Caco-2 (cell line): ENCODE data around the gene ZDHHC6. TPM values are rescaled to one million over a fixed set of nuclear protein-coding genes. Genes with fewer than 3 reads are reported as not detected.

Source experiments
- BruUV-seq: library from RNA; stranded (reverse); fragments of 400-500 nt; replicated peaks from 2 replicates; lab custom pipeline; 2021; lab: Mats Ljungman, UMichigan
- CTCF ChIA-PET: fragments of 300-600 bp; sonication (Branson Sonifier 250); formaldehyde crosslinking; loops from one replicate; lab custom pipeline; 2022; ENCODE audit warnings: antibody characterized with exemption; lab: Charles Lee
- POLR2A ChIA-PET: fragments of 300-600 bp; sonication (Branson Sonifier 250); formaldehyde crosslinking; loops from one replicate; lab custom pipeline; 2022; ENCODE audit warnings: antibody characterized with exemption; lab: Charles Lee
- DNase-seq, 2 experiments: peaks; one replicate each; pipeline versions ENCODE4 v3.0.0 to v3.0.0-alpha.2; 2020 to 2022
- H3K27me3 ChIP-seq: replicated peaks from 2 replicates; pipeline ENCODE4 v1.6.0; 2011; ENCODE audit warnings: low read length; ENCODE audit not compliant: control insufficient read depth, insufficient read depth
- H3K36me3 ChIP-seq: 2 replicates; pipeline ENCODE4 v1.5.1; 2011; ENCODE audit warnings: low read length; ENCODE audit not compliant: control insufficient read depth, insufficient read depth
- H3K4me1 ChIP-seq: fragments of 250-450 bp; sonication (Bioruptor Pico); 2 replicates; pipeline ENCODE4 v1.5.1; 2020; ENCODE audit warnings: mild to moderate bottlenecking
- H3K4me3 ChIP-seq: 2 replicates; pipeline ENCODE4 v1.5.1; 2011; ENCODE audit warnings: low read depth, mild to moderate bottlenecking, control low read depth, low read length
- H3K9me3 ChIP-seq: fragments of 250-450 bp; sonication (Bioruptor Pico); 2 replicates; pipeline ENCODE4 v1.5.1; 2020; ENCODE audit warnings: mild to moderate bottlenecking, moderate library complexity
- H3K27ac Mint-ChIP-seq: one replicate; pipeline ENCODE4 v1.8.0; 2022; ENCODE audit warnings: mixed read lengths; ENCODE audit not compliant: unreplicated experiment
- H3K27me3 Mint-ChIP-seq: one replicate; pipeline ENCODE4 v1.8.0; 2022; ENCODE audit warnings: mixed read lengths; ENCODE audit not compliant: insufficient read depth, unreplicated experiment
- H3K36me3 Mint-ChIP-seq: one replicate; pipeline ENCODE4 v1.8.0; 2022; ENCODE audit warnings: mild to moderate bottlenecking, mixed read lengths; ENCODE audit not compliant: insufficient read depth, unreplicated experiment
- H3K4me1 Mint-ChIP-seq: one replicate; pipeline ENCODE4 v1.8.0; 2022; ENCODE audit warnings: low read depth, mixed read lengths; ENCODE audit not compliant: unreplicated experiment
- H3K4me3 Mint-ChIP-seq: one replicate; pipeline ENCODE4 v1.8.0; 2022; ENCODE audit warnings: mild to moderate bottlenecking, moderate library complexity, mixed read lengths; ENCODE audit not compliant: unreplicated experiment
- H3K9me3 Mint-ChIP-seq: one replicate; pipeline ENCODE4 v1.8.0; 2022; ENCODE audit warnings: mixed read lengths; ENCODE audit not compliant: unreplicated experiment
- CTCF ChIP-seq, 2 experiments: fragments of 200-600 bp in 1 of 2; IDR thresholded peaks; 1 replicate in 1 of 2; 2 replicates in 1 of 2; pipeline versions ENCODE4 v1.5.1 to v1.8.0; 2011 to 2022; ENCODE audit warnings: antibody characterized with exemption in 1 of 2, control low read depth in 1 of 2, inconsistent platforms in 1 of 2, low read depth in 1 of 2, low read length in 1 of 2, mild to moderate bottlenecking in 1 of 2, moderate library complexity in 1 of 2; ENCODE audit not compliant: insufficient read depth in 1 of 2, severe bottlenecking in 1 of 2, unreplicated experiment in 1 of 2
- intact Hi-C: fragments of 100-400 bp; cut with micrococcal nuclease; formaldehyde crosslinking; loops from one replicate; pipeline ENCODE4 v1.10.0; 2022; ENCODE audit not compliant: unreplicated experiment
- total RNA-seq: library from RNA; stranded (reverse); gene quantifications from 2 replicates; pipeline ENCODE4 v1.2.3, GENCODE V29; 2022

The ZDHHC6 gene
- total RNA-seq, 1 experiment from 2014 or later = 47.4 TPM

- Mint-ChIP-seq H3K27ac (no peak overlapping the region), H3K4me1 (peaks cover 34% of the 10 kb centered on the region), H3K9me3 (peaks cover 8% of the 10 kb centered on the region), H3K36me3 (no peaks in the 10 kb centered on the region), H3K27me3 (no peaks in the 10 kb centered on the region), H3K4me3 (no peak overlapping the region)
- BruUV-seq = no TSS peak
- Histone ChIP-seq H3K4me3 (no peak overlapping the region), H3K27me3 (no peaks in the 10 kb centered on the region), H3K36me3 (no peaks in the 10 kb centered on the region; the same call in 1 of the 2 replicates), H3K4me1 (peaks cover 73% of the 10 kb centered on the region), H3K9me3 (no peaks in the 10 kb centered on the region)
- intact Hi-C loops = no loop called here
- TF ChIP-seq CTCF (IDR thresholded peaks at IDR 0.05; ENCODE audit: insufficient read depth in 1 of 2, low read depth in 1 of 2, low read length in 1 of 2, severe bottlenecking in 1 of 2, unreplicated experiment in 1 of 2) = no peak
- POLR2A ChIA-PET = no interaction called here
- no peak for DNase-seq
- CTCF ChIA-PET = interaction anchor here (0.6 kb wide), 1 partner anchor 118 kb away, joined by 3 read pairs; no protein-coding TSS in a partner anchor
Observed at GRCh38 chr10:112393341-112393740, 53.4 kb downstream of the ZDHHC6 start.

GRCh38 chr10:112390125-112390703, 56.5 kb downstream of the ZDHHC6 start:
- no peak overlapping the region for H3K4me3 ChIP-seq
- peak overlapping the region; percentile 59 for H3K27ac Mint-ChIP-seq
- CTCF ChIA-PET = no interaction called here
- no peak for TF ChIP-seq CTCF (IDR thresholded peaks at IDR 0.05; ENCODE audit: insufficient read depth in 1 of 2, low read depth in 1 of 2, low read length in 1 of 2, severe bottlenecking in 1 of 2, unreplicated experiment in 1 of 2)
- H3K27me3 ChIP-seq = no peaks in the 10 kb centered on the region
- intact Hi-C loops = no loop called here
- peaks cover 44% of the 10 kb centered on the region for H3K4me1 Mint-ChIP-seq
- no peaks in the 10 kb centered on the region for H3K36me3 Mint-ChIP-seq
- H3K9me3 Mint-ChIP-seq = peaks cover 8% of the 10 kb centered on the region
- no peak for DNase-seq
- BruUV-seq = no TSS peak
- no peaks in the 10 kb centered on the region; the same call in 1 of the 2 replicates for H3K36me3 ChIP-seq
- peaks cover 81% of the 10 kb centered on the region for H3K4me1 ChIP-seq
- no peak overlapping the region for H3K4me3 Mint-ChIP-seq
- H3K9me3 ChIP-seq = no peaks in the 10 kb centered on the region
- POLR2A ChIA-PET = no interaction called here
- no peaks in the 10 kb centered on the region for H3K27me3 Mint-ChIP-seq

- no peak for DNase-seq
- H3K4me1 ChIP-seq = peaks cover 83% of the 10 kb centered on the region
- no TSS peak for BruUV-seq
- H3K36me3 ChIP-seq = no peaks in the 10 kb centered on the region
- Mint-ChIP-seq H3K27me3 (no peaks in the 10 kb centered on the region), H3K4me1 (peaks cover 52% of the 10 kb centered on the region), H3K27ac (peak overlapping the region; percentile 82), H3K36me3 (no peaks in the 10 kb centered on the region), H3K4me3 (no peak overlapping the region), H3K9me3 (peaks cover 8% of the 10 kb centered on the region)
- CTCF ChIA-PET = no interaction called here
- H3K27me3 ChIP-seq = no peaks in the 10 kb centered on the region
- no peak overlapping the region for H3K4me3 ChIP-seq
- POLR2A ChIA-PET = no interaction called here
- no peaks in the 10 kb centered on the region for H3K9me3 ChIP-seq
- intact Hi-C loops = no loop called here
- no peak for TF ChIP-seq CTCF (IDR thresholded peaks at IDR 0.05; ENCODE audit: insufficient read depth in 1 of 2, low read depth in 1 of 2, low read length in 1 of 2, severe bottlenecking in 1 of 2, unreplicated experiment in 1 of 2)
Observed at GRCh38 chr10:112389271-112389822, 57.4 kb downstream of the ZDHHC6 start.
